ENCODE results near the gene NPFF.

- TF ChIP-seq POLR2A (IDR thresholded peaks at IDR 0.05), result no peak
- TF ChIP-seq CTCF (IDR thresholded peaks at IDR 0.05), result no peak
- no peak for TF ChIP-seq EP300 (IDR thresholded peaks at IDR 0.05)
Observed at GRCh38 chr12:53506881-53507602, at the start of gene NPFF.
